ENCODE data around the gene ALX3.
"Not testable (repeated sequence)": the region's sequence is repeated elsewhere in the genome, so short reads cannot be mapped to it uniquely, and the experiment has no call there.

Gene ALX3

DNA sequence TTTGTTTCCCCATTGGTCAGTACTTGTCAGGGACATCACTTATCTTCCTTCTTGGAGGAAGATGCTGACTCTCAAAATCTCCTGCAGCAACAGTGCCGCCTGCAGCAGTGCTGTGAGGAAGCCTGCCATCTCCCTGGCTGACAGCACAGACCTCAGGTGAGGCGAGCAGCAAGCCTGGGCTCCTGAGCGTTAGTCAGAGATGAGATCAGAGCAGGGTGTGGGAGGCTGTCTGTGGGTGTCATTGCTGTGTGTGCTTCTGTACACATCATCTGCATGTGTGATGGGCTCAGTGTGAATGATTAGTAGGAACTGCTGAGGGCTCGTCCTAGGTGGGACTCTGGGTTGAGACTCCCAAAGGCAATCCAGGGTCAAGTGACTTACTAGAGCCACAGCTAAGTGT, 29.9 kb downstream of the ALX3 start:
- peak; percentile 89 to 93 for ATAC-seq

DNA sequence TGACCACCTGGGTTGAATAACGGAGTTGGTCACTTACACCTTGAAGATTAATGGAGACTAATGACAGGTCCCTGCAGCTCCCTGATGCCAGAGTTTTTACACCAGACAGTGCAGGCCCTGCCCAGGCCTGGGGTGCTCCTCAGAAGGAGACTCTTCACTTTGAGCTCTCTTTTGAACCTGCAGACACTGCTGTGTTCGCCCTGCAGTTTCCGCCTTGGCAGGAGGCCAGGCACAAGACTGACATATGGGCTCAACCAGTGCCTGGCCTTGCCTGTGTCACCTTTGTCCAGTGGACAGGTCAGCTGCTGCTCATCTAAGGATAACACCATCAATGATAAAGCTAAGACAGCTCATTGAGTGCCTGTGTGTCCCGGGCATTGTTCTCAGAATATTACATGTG, 30.8 kb downstream of the ALX3 start:
- no peak for ATAC-seq

DNA sequence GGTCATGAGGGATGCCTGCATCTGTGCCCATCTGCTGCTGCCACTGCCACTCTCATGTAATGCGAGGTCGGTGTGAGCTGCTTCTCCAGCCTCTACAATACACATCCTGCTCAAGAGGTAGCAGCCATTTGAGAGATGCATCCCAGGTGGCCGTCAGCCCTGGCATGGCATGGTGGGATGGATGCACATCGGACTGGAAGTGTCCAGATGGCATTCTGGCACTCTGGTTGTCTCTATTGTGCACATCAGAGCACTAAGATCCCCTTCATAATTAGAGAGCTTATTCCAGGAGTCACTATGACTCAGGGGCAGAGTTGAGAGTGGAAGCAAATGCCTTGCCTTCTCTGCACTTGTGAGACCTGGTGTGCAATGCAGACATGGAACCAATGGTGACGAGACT, 32.2 kb downstream of the ALX3 start:
- ATAC-seq, result no peak

DNA sequence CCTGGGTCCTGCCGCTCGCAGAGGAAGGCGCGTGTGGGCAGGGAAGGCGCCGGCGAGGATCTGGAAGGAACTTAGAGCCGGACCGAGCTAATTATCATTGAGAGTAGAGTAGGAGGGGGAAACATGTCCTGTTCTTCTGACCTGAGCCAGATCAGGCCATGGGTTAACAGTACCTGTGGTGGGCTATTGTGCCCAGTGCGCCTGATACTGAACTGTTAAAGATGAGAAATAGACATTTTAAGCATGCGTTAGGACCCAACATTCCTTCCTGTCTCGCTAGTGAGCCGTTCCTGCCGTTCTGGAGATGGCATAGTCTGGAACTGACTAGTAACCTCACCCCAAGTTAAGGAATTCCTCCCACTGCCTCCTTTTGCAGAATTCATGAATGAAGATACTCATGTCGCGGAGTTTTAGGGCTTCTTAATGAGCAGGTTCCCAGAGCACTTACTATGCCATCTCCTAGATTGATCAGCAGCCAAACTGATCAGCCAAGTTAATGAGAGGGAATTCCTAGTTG, 35.2 kb downstream of the ALX3 start:
- no peak for ATAC-seq

DNA sequence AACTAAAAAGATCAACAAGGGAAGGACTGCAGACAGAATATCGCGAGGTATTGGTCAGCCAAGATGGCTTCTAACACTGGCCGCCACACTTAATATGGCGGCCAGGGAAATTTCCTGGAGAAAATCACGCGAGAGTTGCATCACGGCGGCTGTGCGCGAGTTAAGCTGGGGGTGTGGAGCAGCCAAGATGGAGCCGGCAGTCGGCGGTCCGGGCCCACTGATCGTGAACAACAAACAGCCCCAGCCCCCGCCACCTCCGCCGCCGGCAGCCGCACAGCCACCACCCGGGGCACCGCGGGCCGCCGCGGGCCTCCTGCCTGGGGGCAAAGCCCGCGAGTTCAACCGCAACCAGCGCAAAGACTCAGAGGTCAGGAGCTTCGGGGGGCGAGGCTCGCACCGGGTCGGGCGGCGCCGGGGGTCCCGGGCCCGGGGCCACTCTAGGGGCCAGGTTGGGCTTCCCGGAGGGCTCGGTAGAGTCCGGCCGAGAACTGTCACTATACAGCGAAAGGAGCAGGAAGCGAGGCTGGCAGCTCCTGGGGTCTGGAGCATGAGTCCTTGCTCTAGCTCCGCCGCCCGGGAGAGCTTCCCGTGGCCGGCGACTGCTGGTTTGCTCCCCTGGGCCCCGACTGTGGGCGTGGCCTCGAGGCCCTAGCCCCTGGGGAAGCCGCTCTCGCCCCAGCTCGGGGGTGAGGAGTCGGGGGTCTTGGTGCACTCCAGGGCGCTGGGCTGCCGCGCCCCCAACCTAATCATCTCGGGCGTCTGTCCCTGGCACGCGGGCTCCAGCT, 35.8 kb downstream of the ALX3 start, which contains the start of gene STRIP1:
Gene STRIP1 (plus strand): TSS at position 174 of the 785 bp plus-strand sequence. CDS start 14 bp downstream, at position 188.
- ATAC-seq, result peak; percentile 94 to 96

DNA sequence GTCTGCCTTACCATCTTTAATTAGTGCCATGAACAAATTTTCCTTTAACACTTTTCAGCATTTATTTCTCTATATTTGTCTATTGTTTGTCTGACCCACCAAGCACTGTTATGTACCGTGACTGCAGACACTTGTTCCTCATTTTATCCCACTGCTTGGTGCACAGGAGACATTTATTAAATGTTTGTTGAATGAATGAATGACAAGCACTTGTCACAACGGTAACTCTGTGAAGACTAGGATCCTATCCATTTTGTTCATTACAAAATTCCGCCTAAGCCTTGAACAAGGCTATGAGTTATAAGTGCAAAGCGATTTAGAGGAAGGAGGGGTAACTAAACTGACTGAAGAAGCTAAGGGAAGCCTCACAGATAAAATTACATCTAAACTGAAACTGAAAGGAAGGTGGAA, 36.4 kb downstream of the ALX3 start:
- ATAC-seq, result no peak

DNA sequence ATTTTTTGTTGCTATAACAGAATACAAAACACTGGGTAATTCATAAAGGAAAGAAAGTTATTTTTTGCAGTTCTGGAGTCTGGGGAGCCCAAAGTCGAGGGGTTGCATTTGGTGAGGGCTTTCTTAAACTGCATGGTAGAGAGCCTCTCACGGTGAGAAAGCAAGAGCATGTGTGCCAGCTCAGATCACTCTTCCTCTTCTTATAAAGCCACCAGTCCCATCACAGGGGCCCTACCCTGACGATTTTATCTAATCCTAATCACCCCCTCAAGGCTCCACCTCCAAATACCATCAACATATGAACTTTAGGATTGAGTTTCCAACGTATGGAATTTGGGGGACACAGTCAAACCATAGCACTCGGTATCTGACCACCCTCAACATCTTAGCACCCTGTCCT, 37.1 kb downstream of the ALX3 start:
- ATAC-seq, result no peak

DNA sequence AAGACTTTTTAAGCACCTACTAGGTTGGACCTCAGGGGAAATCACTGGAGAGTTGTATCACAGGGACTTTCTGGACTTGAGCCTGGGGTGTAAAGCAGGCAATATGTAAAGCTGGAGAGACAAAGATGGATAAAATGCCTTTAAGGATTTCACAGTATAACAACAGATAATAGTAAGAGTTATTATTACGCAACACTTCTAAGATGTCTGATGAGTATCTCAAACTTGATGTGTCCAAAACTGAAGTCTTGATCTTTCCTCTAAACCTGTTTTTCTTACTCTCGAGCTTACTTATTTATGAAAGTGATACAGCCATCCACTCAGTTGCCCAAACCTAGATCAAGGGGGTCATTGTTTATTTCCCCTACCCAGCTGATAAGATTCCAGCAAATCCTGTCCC, 38.1 kb downstream of the ALX3 start:
- no peak for ATAC-seq

DNA sequence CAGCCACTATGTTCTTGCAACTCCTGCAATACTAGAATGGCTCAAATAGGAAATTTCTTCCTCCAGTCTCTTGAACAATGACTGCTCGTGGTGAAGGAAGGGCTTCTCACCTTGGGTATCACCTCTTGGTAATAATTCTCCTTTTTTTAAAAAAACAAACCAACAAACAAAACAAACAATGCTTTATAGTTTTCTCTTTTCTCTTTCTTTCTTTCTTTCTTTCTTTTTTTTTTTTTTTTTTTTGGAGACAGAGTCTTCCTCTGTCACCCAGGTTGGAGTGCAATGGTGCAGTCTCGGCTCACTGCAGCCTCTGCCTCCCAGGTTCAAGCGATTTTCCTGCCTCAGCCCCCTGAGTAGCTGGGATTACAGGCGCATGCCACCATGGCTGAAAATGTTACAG, 39.8 kb downstream of the ALX3 start:
- not testable (repeated sequence) for ATAC-seq

DNA sequence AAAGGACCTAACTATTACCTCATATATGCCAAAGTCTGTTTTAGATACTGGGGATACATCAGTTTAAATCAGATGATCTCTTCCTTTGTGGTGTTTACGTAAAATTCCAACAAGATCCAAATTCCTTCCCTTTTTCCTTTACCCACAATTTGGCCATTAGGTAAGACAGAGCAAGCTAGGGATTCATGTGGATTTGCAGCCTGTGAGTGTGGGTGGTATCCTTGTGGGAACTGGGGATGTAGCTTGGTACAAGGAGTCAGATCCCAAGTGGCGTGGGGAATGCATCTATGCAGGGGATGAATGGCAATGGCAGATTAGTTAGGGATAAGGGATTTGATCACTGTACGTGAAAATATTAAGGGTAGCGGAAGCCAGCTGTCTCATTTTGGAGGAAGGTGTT, 45.9 kb downstream of the ALX3 start:
- no peak for ATAC-seq

DNA sequence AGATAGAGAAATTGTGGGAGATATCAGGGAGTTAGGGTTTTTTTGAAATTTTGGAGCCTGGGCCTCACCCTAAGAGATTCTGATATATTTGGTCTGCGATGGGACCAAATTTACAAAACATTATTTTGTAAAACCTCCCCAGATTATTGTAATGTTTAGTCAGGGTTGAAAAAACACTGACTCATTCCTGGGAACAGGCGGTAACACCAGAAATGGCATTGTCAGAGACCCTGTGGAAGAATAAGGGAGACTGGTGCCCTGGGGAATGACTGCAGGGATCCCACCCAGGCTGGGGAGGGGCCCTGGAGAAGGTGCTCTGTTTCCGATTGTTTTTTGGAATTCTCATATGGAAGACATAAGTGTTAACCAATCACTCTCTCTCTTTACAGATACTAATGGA, 49.2 kb downstream of the ALX3 start:
- no peak for ATAC-seq

DNA sequence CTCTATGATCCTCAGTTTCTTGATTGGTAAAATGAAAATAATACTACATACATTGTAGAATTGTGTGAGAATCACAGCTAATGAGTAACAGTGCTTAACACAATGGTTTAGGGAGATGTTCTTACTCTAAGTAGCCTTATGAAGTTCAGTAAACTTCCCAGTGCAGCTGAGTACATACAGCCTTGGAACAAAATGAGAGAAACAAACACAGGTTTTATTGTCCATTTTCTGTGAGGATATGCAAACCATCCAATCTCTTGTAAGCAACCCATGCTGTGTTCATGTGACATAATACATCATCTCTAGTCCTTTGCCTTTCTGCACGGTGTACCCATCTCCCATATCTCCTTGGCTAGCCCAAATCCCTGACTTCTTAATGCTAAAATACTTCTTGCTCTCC, 50.7 kb downstream of the ALX3 start:
- no peak for ATAC-seq

DNA sequence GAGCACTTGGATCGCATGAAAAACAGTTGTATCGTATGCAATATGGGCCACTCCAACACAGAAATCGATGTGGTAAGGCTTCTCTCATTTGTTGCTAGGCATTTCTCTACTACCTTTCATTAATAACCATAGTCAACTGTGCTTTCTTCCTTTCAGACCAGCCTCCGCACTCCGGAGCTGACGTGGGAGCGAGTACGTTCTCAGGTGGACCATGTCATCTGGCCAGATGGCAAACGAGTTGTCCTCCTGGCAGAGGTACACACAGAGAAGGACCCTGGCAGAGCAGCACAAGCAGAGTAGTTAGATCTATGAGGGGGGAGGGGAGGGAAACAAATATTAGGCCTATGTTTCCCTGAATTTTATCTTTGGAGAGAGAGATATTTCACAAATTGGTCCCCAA, 52.1 kb downstream of the ALX3 start:
- ATAC-seq, result no peak

DNA sequence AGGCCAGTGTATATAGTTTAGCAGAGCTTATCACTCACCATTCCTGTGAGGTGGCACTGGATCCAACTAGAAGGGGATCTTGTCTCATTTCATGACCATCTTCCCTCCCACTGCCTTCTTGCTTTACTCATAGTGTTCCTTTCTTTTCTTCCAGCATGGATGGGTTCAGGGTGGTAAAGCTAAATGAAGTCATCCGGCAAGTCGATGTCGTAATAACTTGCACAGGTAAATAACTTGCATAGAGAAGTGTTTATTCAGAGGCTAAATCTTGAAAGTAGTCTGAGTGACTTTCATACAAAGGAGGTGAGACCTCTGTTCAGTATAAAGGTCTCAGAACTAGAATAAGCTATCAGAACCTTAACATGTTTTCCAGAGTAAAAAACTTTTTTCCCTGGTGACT, 52.7 kb downstream of the ALX3 start:
- no peak for ATAC-seq

DNA sequence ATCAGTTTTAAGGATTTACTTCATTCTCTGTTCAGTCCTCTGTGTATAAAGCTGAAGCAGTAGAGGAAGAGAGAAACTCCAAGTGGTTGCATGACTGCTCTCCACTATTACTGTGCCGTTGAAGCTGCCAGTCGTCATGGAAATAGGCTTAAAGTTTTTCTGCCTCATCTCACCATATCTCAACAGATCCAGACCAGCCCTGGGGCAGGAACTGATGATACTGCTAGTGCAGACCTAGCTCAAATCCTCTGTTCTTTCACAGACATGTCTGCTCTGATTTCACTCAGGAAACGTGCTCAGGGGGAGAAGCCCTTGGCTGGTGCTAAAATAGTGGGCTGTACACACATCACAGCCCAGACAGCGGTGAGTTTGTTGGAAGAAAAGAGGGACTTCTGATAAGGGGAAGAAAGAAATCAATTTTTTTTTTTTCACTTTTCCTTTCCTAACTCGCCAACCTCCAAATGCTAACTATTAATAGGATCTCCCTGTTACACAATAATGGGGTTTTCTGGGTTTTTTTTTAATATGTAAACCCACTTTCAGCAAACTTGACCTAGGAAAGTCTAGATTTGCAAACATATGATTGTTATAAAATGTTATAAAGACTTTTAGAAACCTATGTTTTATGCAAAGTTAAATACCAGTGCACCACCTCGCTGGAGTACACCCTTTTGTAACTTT, 58.2 kb downstream of the ALX3 start:
- peak in 1 of 2 donors; percentile 44 for ATAC-seq

DNA sequence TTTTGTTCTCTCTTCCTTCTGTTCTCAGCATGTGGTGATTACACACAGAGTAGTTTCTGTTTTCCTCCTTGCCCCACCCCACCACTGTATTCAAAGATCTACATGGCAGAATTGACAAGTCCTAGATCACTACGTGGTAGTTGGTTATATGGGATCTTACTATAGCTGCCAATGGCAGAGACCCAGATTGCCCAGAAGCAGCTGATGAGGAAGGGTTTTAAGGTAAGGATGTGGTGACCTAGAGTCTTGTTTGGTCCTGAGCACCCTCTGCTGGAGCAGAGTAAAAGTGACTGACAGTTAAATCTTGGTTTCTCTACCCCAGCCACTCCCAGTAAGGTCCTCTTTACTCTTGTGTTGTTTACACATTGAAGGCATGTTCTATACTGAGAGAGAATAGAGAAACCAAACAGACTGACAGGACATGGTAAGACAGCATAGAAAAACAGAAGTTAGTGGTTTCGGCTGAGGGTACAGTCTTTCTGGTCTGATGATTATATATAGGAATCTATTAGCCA, 58.9 kb downstream of the ALX3 start:
- ATAC-seq, result peak; percentile 86 to 89

Measured in activated CD4-positive, CD25-positive, alpha-beta regulatory T cell treated with anti-CD3 and anti-CD28 coated beads, Interleukin-2, amount 50 U/mL, for 24 hours (primary cell).